Mucosa of descending colon (tissue), 3 donors: ENCODE results near the gene PLCG1. TPM values are rescaled to one million over a fixed set of nuclear protein-coding genes. Genes with fewer than 3 reads are reported as not detected.
A peak's percentile ranks its signal among the peaks of the same experiment; 100 is the strongest.
"Not testable (repeated sequence)": the region's sequence is repeated elsewhere in the genome, so short reads cannot be mapped to it uniquely, and the experiment has no call there.

Source experiments
- ATAC-seq: fragments of 200-7000 bp; cut with Tn5 transposase; one replicate; pipeline ENCODE4 v1.9.1; 2020; ENCODE audit warnings: mild to moderate bottlenecking, moderate library complexity
- DNase-seq, 3 donors: peaks; one replicate each; pipeline ENCODE4 v3.0.0-alpha.2; 2020
- H3K36me3 ChIP-seq: fragments of 200-600 bp; one replicate; pipeline ENCODE4 v1.8.0; 2021; ENCODE audit warnings: low read depth, mild to moderate bottlenecking
- H3K4me1 ChIP-seq: fragments of 200-600 bp; one replicate; pipeline ENCODE4 v1.8.0; 2021; ENCODE audit warnings: low read depth, mild to moderate bottlenecking
- H3K4me3 ChIP-seq: fragments of 200-600 bp; one replicate; pipeline ENCODE4 v1.8.0; 2021; ENCODE audit warnings: mild to moderate bottlenecking
- H3K9me3 ChIP-seq: fragments of 200-600 bp; one replicate; pipeline ENCODE4 v1.8.0; 2021; ENCODE audit warnings: mild to moderate bottlenecking
- intact Hi-C, 2 donors: fragments of 100-400 bp; cut with DNase I in 1 of 2; cut with micrococcal nuclease in 1 of 2; formaldehyde crosslinking; loops; one replicate each; pipeline versions ENCODE4 v1.11.0 to v1.11.1; 2022; cut with DNase I, micrococcal nuclease
- total RNA-seq, 3 donors: library from RNA; stranded (reverse); fragmentation: NEBNext Ultra II Directional in 2 of 3; extraction: Animal tissue kit (Norgen Biotek cat#: 25700) in 2 of 3; gene quantifications; one replicate each; pipeline versions ENCODE4 v1.2.1 to v1.2.4, GENCODE V29; 2021 to 2023
- TF ChIP-seq, protein P1 (sequence below): fragments of 200-600 bp; IDR thresholded peaks from one replicate; pipeline ENCODE4 v1.8.0; 2022; ENCODE audit warnings: antibody characterized with exemption, mild to moderate bottlenecking
- donor health status: DM: no; HTN: no; CAD: no; lungs with moderate emphysema.
- donor health status: DM: no; HTN: no; CAD: no.
- donor health status: DM: no; HTN: yes; CAD: no.

PLCG1 gene
- total RNA-seq, 3 donors from 2014 or later: 65.2 to 98.4 (median 85.4) TPM

DNA sequence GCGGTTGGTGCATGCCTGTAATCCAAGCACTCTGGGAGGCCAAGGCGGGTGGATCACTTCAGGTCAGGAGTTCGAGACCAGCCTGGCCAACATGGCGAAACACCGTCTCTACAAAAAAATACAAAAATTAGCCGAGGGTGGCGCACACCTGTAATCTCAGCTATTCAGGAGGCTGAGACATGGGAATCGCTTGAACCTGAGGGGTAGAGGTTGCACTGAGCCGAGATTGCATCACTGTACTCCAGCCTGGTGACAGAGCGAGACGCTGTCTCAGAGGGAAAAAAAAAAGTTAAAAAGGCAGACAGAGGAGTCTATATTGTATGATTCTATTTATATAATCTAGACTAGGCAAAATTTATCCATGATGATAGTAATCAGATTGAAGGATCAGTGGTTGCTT lies 27.3 kb upstream of the PLCG1 start:
- intact Hi-C loops: no loop called here
- H3K4me3 ChIP-seq: no peak overlapping the region
- TF ChIP-seq, protein P1, sequence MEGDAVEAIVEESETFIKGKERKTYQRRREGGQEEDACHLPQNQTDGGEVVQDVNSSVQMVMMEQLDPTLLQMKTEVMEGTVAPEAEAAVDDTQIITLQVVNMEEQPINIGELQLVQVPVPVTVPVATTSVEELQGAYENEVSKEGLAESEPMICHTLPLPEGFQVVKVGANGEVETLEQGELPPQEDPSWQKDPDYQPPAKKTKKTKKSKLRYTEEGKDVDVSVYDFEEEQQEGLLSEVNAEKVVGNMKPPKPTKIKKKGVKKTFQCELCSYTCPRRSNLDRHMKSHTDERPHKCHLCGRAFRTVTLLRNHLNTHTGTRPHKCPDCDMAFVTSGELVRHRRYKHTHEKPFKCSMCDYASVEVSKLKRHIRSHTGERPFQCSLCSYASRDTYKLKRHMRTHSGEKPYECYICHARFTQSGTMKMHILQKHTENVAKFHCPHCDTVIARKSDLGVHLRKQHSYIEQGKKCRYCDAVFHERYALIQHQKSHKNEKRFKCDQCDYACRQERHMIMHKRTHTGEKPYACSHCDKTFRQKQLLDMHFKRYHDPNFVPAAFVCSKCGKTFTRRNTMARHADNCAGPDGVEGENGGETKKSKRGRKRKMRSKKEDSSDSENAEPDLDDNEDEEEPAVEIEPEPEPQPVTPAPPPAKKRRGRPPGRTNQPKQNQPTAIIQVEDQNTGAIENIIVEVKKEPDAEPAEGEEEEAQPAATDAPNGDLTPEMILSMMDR: no peak
- ATAC-seq (no peak), DNase-seq (no peak)
- no peaks in the 10 kb centered on the region for H3K36me3 ChIP-seq
- H3K9me3 ChIP-seq: no peaks in the 10 kb centered on the region
- H3K4me1 ChIP-seq: no peaks in the 10 kb centered on the region

DNA sequence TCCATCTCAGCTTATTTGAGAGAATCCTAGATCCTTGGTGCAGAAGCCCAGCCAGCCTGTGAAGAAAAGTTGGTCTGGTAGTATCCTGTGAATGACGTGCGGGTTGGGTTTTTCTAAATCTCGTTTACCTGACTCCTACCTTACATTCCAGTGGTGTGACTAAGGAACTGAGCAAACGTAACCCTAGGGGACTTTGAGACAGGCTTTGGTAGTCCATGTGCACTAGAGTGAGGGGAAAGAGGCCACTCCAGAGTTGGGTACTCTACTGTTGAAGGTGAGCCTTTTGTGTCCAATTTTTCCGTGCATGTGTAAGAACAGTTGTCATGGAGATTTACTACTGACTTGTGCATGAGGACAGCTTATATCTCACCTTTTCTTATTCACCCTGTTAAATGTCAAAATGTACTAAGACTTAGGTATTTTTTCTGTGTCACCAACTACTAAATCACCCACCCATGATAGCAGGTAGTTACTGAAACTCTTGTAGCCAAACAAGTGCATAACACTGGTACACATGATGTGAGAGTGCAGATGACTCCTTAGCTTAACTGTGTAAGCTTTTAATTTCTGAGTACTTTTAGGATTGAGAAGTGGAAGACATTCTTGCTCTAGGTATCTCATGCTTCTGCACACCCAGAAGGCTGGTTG lies 26.3 kb upstream of the PLCG1 start:
- intact Hi-C loops: no loop called here
- Histone ChIP-seq H3K4me3 (no peak overlapping the region), H3K9me3 (no peaks in the 10 kb centered on the region), H3K36me3 (no peaks in the 10 kb centered on the region), H3K4me1 (no peaks in the 10 kb centered on the region)
- no peak for DNase-seq
- ATAC-seq: no peak
- TF ChIP-seq, protein P1: no peak

DNA sequence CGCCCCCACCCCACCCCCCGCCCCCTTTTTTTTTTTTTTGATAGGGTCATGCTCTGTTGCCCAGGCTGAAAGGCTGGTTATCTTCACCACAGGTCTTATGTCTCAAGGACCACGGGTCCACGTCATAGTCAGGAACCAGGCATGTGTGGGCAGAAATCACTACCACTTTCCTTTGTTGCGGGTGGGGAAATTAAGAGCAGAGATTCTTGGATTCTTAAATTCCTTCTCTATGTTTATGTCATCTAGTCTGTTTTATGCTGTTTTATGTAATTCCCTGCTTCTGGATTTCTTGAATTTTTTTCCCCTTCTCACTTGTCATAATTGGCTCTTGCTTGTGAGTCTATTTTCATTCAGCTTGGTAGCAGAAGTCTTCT lies 25.8 kb upstream of the PLCG1 start:
- H3K36me3 ChIP-seq: no peaks in the 10 kb centered on the region

GRCh38 chr20:41116282-41116956 lies 20.9 kb upstream of the PLCG1 start:
- Histone ChIP-seq H3K36me3 (no peaks in the 10 kb centered on the region), H3K9me3 (no peaks in the 10 kb centered on the region), H3K4me1 (no peaks in the 10 kb centered on the region), H3K4me3 (no peak overlapping the region)
- TF ChIP-seq, protein P1: no peak
- no peak for DNase-seq
- intact Hi-C loops: no loop called here
- no peak for ATAC-seq

More for the DNA sequence above, 25.8 kb upstream of the PLCG1 start:
- ATAC-seq (no peak), DNase-seq (no peak)
- no peaks in the 10 kb centered on the region for H3K9me3 ChIP-seq
- H3K4me3 ChIP-seq: no peak overlapping the region
- TF ChIP-seq, protein P1: no peak
- intact Hi-C loops: no loop called here
- H3K4me1 ChIP-seq: no peaks in the 10 kb centered on the region

GRCh38 chr20:41118159-41118558 lies 19.2 kb upstream of the PLCG1 start:
- ATAC-seq, intact Hi-C loops: not testable (repeated sequence)

GRCh38 chr20:41118632-41119031 lies 18.7 kb upstream of the PLCG1 start:
- Histone ChIP-seq H3K9me3 (no peaks in the 10 kb centered on the region), H3K4me1 (no peaks in the 10 kb centered on the region), H3K4me3 (no peak overlapping the region), H3K36me3 (no peaks in the 10 kb centered on the region)
- TF ChIP-seq, protein P1: no peak
- ATAC-seq (peak; percentile 31), DNase-seq (peak in 1 of 3 donors; percentile 33)
- intact Hi-C loops: no loop called here

More at GRCh38 chr20:41118159-41118558, 19.2 kb upstream of the PLCG1 start:
- not testable (repeated sequence) for DNase-seq, H3K36me3 ChIP-seq, H3K4me3 ChIP-seq, H3K9me3 ChIP-seq, H3K4me1 ChIP-seq
